GM19467 (cell line): ENCODE results near the gene RAB22A.
"Not testable (repeated sequence)": the region's sequence is repeated elsewhere in the genome, so short reads cannot be mapped to it uniquely, and the experiment has no call there.

Experiments used
- ATAC-seq: cut with Tn5 transposase; IDR thresholded peaks from one replicate; pipeline ENCODE4 v1.9.1; 2021; ENCODE audit warnings: mild to moderate bottlenecking, moderate library complexity; ENCODE audit not compliant: unreplicated experiment

The RAB22A gene

GRCh38 chr20:58342104-58342945, 32.8 kb downstream of the RAB22A start:
- no peak for ATAC-seq

GRCh38 chr20:58344741-58345140, 35.2 kb downstream of the RAB22A start:
- ATAC-seq, result no peak

GRCh38 chr20:58349570-58349969, 40.1 kb downstream of the RAB22A start:
- no peak for ATAC-seq

- ATAC-seq, result no peak
Measured at GRCh38 chr20:58352468-58352867, 43.0 kb downstream of the RAB22A start.

DNA sequence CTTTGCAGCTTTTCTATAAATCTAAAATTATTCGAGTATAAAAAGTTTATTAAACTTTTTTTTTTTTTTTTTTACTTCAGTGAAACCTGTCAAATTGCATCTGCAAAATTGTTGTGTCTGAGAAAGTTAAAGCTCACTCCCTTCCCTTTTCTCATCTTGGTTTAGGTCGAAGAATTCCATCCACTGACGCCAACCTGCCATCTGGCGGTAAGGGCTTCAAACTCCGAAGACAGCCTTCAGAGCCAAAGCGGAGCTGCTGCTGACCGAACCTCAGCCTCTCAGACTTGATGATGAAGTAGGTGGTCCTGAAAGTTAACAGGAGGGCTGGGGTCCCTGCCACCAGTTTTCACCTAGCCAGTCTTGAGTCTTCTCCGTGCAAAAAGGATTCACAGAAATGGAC, 49.9 kb downstream of the RAB22A start:
- ATAC-seq, result no peak

- no peak for ATAC-seq
Measured at GRCh38 chr20:58360936-58361335, 51.4 kb downstream of the RAB22A start.

- no peak for ATAC-seq
Measured at GRCh38 chr20:58361481-58362205, 52.1 kb downstream of the RAB22A start.

- ATAC-seq, result no peak
Measured at GRCh38 chr20:58362206-58362516, 52.6 kb downstream of the RAB22A start.

DNA sequence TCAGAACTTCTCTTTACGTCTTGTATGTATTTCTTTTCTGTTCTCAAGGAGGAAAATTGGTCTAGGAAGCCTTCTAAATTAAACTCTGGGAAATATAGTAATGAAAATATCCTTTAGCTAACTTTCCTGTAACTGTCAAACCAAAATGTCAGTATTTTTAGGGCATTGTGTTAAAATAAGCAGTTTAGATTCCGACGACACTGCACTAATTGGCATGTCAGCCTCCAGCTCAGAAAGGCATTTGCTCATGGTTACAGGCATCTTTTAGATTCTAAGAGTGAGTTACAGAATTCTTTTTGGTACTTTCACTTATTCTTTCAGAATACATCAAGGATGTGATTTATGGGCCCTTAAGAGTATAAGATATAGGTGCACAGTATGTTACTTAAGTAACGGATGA, 53.5 kb downstream of the RAB22A start:
- no peak for ATAC-seq

DNA sequence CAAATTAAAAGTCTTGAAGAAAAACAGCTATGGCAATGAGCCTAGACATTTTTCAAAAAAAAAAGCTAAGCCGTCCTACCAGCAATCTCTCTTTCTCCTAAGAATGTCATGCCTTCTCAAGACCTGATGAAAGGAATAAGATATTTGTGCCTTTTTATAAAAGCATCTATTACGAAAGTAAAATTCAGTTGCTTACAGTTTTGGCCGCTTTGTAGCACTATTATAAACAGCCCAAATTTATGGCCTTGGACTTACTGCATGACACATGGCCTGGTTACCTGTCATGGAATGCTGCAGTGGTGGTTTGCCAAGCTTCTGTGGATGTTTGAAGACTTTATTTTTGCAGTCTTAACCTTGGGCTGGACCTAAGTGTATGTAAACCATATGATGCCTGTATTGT, 57.4 kb downstream of the RAB22A start:
- ATAC-seq, result no peak

GRCh38 chr20:58372806-58373205, 63.3 kb downstream of the RAB22A start:
- ATAC-seq, result no peak

DNA sequence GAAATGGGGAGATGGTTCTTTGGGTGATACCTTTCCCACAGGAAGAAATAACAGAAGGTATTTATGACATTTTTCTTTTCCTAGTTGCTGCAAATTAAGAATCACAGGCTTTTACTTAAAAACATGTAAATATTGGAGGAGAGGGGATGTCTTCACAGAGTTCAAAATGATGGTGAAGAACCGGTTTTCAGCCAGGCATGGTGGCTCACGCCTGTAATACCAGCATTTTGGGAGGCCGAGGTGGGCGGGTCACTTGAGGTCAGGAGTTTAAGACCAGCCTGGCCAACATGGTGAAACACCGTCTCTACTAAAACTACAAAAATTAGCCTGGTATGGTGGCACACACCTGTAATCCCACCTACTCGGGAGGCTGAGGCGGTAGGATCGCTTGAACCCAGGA, 63.8 kb downstream of the RAB22A start:
- not testable (repeated sequence) for ATAC-seq

DNA sequence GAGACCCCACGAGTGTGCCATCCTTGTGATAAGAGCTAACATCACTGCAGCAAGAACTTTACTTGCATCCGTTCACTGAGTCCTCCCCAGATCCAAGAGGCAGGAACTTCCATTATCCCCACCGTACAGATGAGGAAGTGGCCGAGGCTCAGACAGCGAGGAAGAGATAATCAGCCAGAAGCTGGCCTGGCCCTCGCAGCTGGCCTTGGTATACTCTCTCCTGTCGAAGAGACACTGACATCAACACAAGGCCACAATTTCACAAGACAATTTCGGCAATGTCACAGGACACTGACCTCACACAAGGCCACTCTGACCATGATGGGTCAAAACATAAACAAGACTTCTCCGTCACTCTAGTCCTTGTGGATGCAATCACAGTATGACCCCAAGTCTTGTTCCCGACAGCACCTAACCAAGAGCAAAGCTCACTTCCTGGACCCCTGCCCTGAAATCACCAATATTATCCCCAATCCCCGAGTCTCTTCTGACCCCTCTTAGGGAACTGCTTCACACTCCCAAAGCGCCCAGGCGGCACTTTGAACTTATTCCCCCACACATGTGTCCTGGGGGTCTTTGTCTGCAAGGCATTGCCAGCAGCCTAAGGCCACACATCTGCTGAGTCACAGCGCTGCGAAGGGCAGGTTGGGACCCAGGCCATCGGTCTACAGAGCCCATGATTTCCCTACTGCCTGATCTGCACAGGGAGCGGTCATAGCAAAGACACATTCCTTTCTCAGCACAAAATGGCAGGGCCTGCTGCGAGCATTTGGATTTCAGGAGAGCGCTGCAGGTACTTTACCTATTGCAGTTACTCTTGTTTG, 64.7 kb downstream of the RAB22A start:
- ATAC-seq, result no peak

DNA sequence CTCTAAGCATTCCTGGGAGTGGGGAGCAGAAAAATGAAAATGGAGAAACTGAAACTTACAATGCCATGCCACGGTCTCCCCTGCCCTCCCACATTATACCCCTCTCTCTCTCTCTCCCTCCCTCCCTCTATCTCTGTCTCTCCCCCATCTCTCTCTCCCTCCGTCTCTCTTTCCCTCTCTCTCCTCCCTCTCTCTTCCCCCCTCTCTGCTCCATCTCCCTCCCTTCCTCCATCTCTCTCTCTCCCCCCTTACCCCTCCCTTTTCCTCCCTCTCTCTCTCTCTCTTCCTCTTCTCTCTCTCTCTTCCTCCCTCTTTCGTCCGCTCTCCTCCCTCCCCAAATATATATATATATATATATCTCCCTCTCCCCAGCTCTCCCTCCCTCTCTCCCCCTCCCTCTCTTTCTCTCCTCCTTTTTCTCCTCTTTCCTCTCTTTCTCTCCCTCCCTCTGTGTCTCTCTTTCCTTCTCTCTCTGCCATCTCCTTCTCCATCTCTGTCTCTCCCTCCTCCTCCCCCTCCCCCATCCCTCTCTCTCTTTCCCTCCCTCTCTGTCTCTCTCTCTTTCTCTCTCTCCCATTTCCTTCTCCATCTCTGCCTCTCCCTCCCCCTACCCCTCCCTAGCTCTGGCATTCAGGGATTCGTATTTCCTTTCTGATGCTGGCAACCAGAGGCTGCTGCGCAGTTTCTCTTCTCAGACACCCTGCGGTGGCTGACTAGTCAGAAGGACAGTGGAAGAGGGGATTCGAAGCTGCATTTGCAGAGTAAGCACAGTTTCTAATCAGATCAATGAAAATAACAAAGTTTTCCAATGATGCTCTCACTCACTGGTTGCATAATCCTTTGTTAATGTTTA, 65.6 kb downstream of the RAB22A start:
- ATAC-seq, result no peak

DNA sequence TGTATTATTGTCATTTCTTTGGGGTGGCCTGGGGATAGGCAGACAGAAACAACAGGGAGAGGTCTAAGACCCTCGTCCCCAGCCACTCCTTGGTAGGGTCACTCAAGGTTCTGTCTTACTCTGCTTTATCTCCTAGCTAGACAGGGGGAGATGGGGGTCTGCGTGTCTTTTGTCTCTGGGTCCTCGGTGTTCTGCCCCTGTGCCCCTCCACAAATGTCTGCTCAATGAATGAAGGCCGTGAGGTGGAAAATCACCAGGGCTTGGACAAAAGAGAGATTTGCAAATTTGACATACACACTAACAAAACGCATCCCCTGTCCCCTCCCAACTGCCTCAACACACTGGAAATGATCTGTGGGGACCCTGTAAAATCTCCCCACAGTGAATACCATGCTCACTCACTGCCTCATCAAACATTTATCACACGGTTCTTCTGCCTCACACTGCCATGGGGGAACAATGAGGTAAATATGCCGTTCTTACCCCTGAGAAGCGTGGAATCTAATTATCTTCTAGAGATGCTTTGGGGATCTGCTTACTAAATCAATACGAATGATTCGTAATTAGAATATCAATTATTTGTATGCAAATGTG, 66.3 kb downstream of the RAB22A start:
- no peak for ATAC-seq

DNA sequence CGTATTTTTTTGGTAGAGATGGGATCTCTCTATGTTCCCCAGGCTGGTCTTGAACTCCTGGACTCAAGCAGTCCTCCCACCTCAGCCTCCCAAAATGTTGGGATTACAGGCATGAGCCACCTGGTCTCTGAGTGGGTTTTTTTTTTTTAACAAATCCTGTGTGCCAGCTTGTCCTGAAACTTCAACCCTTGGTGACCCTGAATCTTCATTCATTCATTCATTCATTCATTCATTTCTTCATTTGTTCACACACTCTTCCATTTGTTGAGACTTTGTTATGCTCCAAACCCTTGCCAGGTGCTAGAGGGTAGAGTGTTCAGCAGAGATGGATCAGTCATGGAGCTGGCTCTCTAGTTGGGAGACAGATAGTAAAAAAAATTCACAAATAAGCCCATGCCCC, 67.5 kb downstream of the RAB22A start:
- ATAC-seq, result no peak

DNA sequence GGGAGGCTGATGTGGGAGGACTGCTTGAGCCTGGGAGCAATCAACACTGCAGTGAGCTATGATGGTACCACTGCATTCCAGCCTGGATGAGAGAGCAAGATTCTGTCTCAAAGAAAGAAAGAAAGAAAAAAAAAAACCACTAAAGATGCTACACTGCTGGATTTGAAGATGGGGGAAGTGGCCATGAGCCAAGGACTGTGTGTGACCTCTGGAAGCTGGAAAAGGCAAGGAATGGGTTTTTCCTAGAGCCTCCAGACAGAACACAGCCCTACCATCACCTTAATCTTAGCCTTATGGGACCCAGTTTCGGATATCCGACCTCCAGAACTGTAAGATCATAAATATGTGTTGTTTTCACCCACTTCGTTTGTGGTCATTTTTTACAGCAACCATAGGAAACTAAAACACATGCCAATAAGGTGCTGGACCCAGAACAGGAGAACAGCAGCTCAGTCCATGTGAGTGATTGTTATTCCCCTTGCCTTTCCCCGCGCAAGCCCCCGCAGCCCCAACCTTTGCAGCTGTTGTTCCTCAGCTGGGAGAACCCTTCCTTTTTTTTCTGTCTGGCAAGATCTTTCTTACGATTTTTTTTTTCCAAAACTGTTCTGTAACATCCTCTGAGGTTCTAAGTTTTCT, 68.4 kb downstream of the RAB22A start:
- no peak for ATAC-seq

GRCh38 chr20:58378704-58379103, 69.2 kb downstream of the RAB22A start:
- no peak for ATAC-seq

GRCh38 chr20:58381627-58382026, 72.1 kb downstream of the RAB22A start:
- ATAC-seq, result no peak

- ATAC-seq, result no peak
Measured at GRCh38 chr20:58382096-58382495, 72.6 kb downstream of the RAB22A start.
